CD4-positive, alpha-beta memory T cell (primary cell): ENCODE results near the gene GALNT10. TPM values are rescaled to one million over a fixed set of nuclear protein-coding genes. Genes with fewer than 3 reads are reported as not detected.
A peak's percentile ranks its signal among the peaks of the same experiment; 100 is the strongest.

Experiments used
- CTCF ChIA-PET: fragments of 350-600 bp; sonication (Branson Sonifier 250); formaldehyde crosslinking; loops from one replicate; lab custom pipeline; 2021; ENCODE audit warnings: inconsistent platforms; ENCODE audit not compliant: partially characterized antibody; lab: Charles Lee
- POLR2A ChIA-PET: fragments of 350-600 bp; sonication (Branson Sonifier 250); formaldehyde crosslinking; loops from one replicate; lab custom pipeline; 2021; ENCODE audit not compliant: partially characterized antibody; lab: Charles Lee
- DNase-seq, 5 donors: peaks; one replicate each; pipeline versions ENCODE4 v3.0.0 to v3.0.0-alpha.2; 2020 to 2022; ENCODE audit warnings: mixed read lengths in 1 of 5
- H3K27ac ChIP-seq: one replicate; pipeline ENCODE4 v1.7.0; 2013; ENCODE audit warnings: low read depth, low read length
- H3K27me3 ChIP-seq: 2 replicates; pipeline ENCODE4 v1.7.0; 2013; ENCODE audit warnings: mild to moderate bottlenecking, low read length, moderate library complexity; ENCODE audit not compliant: insufficient read depth
- H3K36me3 ChIP-seq: 2 replicates; pipeline ENCODE4 v1.7.0; 2013; ENCODE audit warnings: mild to moderate bottlenecking, low read length, moderate library complexity; ENCODE audit not compliant: insufficient read depth
- H3K4me1 ChIP-seq: 2 replicates; pipeline ENCODE4 v1.7.0; 2013; ENCODE audit warnings: mild to moderate bottlenecking, low read length, moderate library complexity; ENCODE audit not compliant: insufficient read depth
- H3K4me3 ChIP-seq, 2 donors: one replicate each; pipeline ENCODE4 v1.7.0; 2013; ENCODE audit warnings: low read length in 2 of 2, mild to moderate bottlenecking in 1 of 2
- H3K9me3 ChIP-seq, 2 donors: one replicate each; pipeline ENCODE4 v1.7.0; 2013; ENCODE audit warnings: low read length in 2 of 2, control low read depth in 1 of 2; ENCODE audit not compliant: control insufficient read depth in 1 of 2
- H3K27ac Mint-ChIP-seq, 7 donors: one replicate each; pipeline ENCODE4 v1.8.0; 2020 to 2021; ENCODE audit warnings: mixed read lengths in 7 of 7, mild to moderate bottlenecking in 6 of 7, inconsistent platforms in 3 of 7, moderate library complexity in 3 of 7
- H3K27me3 Mint-ChIP-seq, 2 donors: one replicate each; pipeline ENCODE4 v1.8.0; 2020 to 2021; ENCODE audit warnings: mixed read lengths in 2 of 2
- H3K36me3 Mint-ChIP-seq, 2 donors: one replicate each; pipeline ENCODE4 v1.8.0; 2020 to 2021; ENCODE audit warnings: mixed read lengths in 2 of 2, inconsistent platforms in 1 of 2, mild to moderate bottlenecking in 1 of 2
- H3K4me1 Mint-ChIP-seq, 4 donors: one replicate each; pipeline ENCODE4 v1.8.0; 2020 to 2021; ENCODE audit warnings: mixed read lengths in 4 of 4, mild to moderate bottlenecking in 1 of 4
- H3K4me3 Mint-ChIP-seq, 8 donors: one replicate each; pipeline ENCODE4 v1.8.0; 2020 to 2021; ENCODE audit warnings: mixed read lengths in 8 of 8, mild to moderate bottlenecking in 7 of 8, moderate library complexity in 6 of 8, inconsistent platforms in 3 of 8
- H3K9me3 Mint-ChIP-seq, 8 donors: one replicate each; pipeline ENCODE4 v1.8.0; 2020 to 2021; ENCODE audit warnings: mixed read lengths in 8 of 8, mild to moderate bottlenecking in 5 of 8, inconsistent platforms in 3 of 8, moderate library complexity in 1 of 8
- intact Hi-C: fragments of 100-400 bp; cut with micrococcal nuclease; formaldehyde crosslinking; loops from one replicate; pipeline ENCODE4 v1.15.1; 2023
- polyA plus RNA-seq, 2 donors: library from polyadenylated mRNA; unstranded; fragments of 300-500 nt; fragmentation: Illumina TruSeq; gene quantifications; one replicate each; pipeline ENCODE4 v1.2.3, GENCODE V29; 2021
- total RNA-seq, 2 experiments: library from RNA; stranded (reverse); gene quantifications; one replicate each; pipeline ENCODE4 v1.2.3, GENCODE V29; 2021

The GALNT10 gene
- total and polyA plus RNA-seq, 4 experiments from 2014 or later, result 9.6 to 35.7 (median 26.8) TPM

DNA sequence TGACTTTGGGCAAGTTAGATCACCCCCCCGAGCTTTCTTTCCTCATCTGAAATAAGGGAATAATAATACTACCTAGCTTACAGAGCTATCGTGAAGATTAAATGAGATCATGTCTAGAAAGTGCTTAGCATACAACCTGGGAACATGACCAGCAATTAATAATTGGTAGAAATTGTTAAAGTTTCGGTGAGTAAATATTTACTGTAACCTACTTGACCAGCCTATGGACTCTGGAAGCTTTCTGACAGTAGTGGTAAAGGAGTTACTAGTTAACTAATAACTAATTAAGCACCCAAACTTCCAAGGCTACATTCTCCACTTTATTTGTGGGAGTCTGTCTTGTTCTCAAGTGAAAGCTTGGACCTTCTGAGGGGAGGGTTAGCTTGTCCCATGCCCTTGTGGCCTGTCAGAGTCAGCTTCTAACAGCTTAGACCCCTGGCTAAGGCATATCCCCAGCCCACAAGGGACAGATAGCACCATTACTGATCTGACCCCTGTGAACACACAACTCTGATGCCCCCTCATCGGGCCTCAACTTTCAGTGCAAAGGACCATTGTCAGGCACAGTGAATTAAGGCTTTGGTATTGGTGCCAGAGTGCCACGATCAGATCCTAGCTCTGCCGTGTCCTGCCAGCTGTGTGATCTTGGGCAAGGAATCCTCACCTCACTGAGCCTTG, 196.6 kb downstream of the GALNT10 start:
- no peak overlapping the region for H3K4me3 Mint-ChIP-seq
- Histone ChIP-seq H3K27ac (no peak overlapping the region), H3K4me3 (no peak overlapping the region), H3K4me1 (no peaks in the 10 kb centered on the region), H3K36me3 (peaks cover 6% of the 10 kb centered on the region), H3K9me3 (no peaks in the 10 kb centered on the region), H3K27me3 (no peaks in the 10 kb centered on the region)
- CTCF ChIA-PET, result interaction anchor here (1.0 to 3.1 kb wide), 2 partner anchors 17 to 315 kb away, joined by 4 to 18 read pairs; no protein-coding TSS in a partner anchor
- DNase-seq, result no peak
- no peak overlapping the region for H3K27ac Mint-ChIP-seq
- POLR2A ChIA-PET, result interaction anchor here (1.2 kb wide), 1 partner anchor 315 kb away, joined by 3 read pairs; no protein-coding TSS in a partner anchor
- peaks cover 35 to 57% of the 10 kb centered on the region in 2 donors for H3K36me3 Mint-ChIP-seq
- intact Hi-C loops, result no loop called here
- no peaks in the 10 kb centered on the region for H3K9me3 Mint-ChIP-seq
- H3K4me1 Mint-ChIP-seq, result peaks cover 0 to 17% (median 11%) of the 10 kb centered on the region in 4 donors
- H3K27me3 Mint-ChIP-seq, result no peaks in the 10 kb centered on the region

DNA sequence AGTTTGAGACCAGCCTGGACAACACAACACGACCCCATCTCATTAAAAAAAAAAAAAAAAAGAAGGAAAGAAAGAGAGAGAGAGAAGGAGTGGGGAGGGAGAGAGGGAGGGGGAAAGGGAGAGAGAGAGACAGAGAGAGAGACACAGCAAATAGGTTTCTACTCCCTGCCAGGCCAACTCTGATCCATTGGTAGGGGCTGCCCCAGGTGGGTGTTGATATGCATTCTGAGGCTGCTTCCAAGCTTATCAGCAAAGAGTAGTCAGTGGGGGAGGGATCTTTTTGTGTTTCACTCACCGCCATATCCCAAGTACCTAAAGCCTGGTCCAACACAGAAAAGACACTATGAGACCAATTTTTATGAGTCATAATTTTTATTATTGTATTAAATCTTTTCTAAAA, 198.3 kb downstream of the GALNT10 start:
- no peaks in the 10 kb centered on the region for H3K27me3 Mint-ChIP-seq
- ChIA-PET CTCF (interaction anchor here (3.1 kb wide), 1 partner anchor 16 kb away, joined by 18 read pairs; no protein-coding TSS in a partner anchor), POLR2A (no interaction called here)
- Histone ChIP-seq H3K36me3 (peaks cover 6% of the 10 kb centered on the region), H3K9me3 (no peaks in the 10 kb centered on the region), H3K27me3 (no peaks in the 10 kb centered on the region), H3K27ac (no peak overlapping the region), H3K4me3 (no peak overlapping the region), H3K4me1 (no peaks in the 10 kb centered on the region)
- H3K36me3 Mint-ChIP-seq, result peaks cover 35 to 54% of the 10 kb centered on the region in 2 donors
- no peak overlapping the region for H3K4me3 Mint-ChIP-seq
- no peaks in the 10 kb centered on the region for H3K9me3 Mint-ChIP-seq
- intact Hi-C loops, result no loop called here
- DNase-seq, result no peak
- H3K4me1 Mint-ChIP-seq, result peaks cover 0 to 14% (median 9%) of the 10 kb centered on the region in 4 donors
- H3K27ac Mint-ChIP-seq, result no peak overlapping the region

DNA sequence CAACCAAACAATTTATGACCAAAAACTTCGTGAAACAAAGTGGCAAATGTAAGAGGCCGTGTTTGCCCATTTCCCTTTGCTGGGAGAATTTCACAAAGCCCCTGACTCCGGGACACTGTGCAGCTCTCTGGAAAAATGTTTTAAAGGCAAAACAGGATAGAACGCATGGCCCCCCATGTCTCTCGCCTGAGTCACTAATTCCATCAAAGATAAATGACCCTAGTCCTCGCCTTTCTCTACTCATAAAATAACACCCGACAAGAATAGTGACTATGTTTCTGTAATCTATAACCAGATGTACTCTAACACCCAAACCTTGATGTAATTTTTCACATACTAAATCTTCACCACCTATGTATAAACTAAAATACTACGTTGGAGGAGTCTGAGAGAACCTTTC, 199.6 kb downstream of the GALNT10 start:
- Mint-ChIP-seq H3K4me3 (no peak overlapping the region), H3K27me3 (no peaks in the 10 kb centered on the region), H3K27ac (peak overlapping the region in 1 of 7 donors; percentile 13), H3K36me3 (peaks cover 37 to 52% of the 10 kb centered on the region in 2 donors), H3K4me1 (peaks cover 0 to 6% (median 4%) of the 10 kb centered on the region in 4 donors), H3K9me3 (no peaks in the 10 kb centered on the region)
- H3K27ac ChIP-seq, result no peak overlapping the region
- DNase-seq, result no peak
- H3K9me3 ChIP-seq, result no peaks in the 10 kb centered on the region
- CTCF ChIA-PET, result no interaction called here
- H3K27me3 ChIP-seq, result no peaks in the 10 kb centered on the region
- no peaks in the 10 kb centered on the region for H3K4me1 ChIP-seq
- intact Hi-C loops, result no loop called here
- POLR2A ChIA-PET, result no interaction called here
- no peak overlapping the region for H3K4me3 ChIP-seq
- peaks cover 6% of the 10 kb centered on the region for H3K36me3 ChIP-seq

DNA sequence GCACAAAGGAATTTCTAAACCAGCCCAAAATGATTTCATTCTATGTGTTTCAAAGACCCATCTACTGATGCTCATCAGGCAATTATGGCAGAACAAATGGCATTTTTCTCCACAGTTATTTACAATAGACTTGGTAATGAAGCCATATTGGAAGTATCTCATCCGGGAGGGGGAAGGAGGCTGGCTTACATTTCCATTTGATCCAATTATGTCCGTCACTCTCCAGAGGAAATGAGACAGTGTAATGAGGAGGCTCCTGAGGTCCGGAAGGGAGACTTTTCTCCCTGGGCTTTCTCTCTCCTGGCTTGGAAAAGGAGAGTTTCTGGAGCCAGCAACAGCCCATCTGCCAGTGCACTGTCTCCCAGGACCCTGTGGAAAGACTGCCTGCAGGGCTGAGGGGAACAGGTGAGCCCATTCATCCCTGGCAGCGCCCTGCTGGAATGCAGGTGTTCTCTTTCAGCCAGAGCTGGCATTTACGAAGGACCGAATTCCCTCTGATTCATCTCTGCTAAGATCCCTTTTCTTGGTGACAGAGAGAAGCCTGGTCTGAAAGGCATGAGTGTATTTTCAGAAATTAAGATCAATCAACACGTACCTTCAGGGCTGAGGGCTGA, 200.3 kb downstream of the GALNT10 start:
- CTCF ChIA-PET, result no interaction called here
- H3K9me3 ChIP-seq, result no peaks in the 10 kb centered on the region
- H3K4me3 ChIP-seq, result no peak overlapping the region
- H3K27me3 ChIP-seq, result no peaks in the 10 kb centered on the region
- H3K4me1 ChIP-seq, result no peaks in the 10 kb centered on the region
- no peaks in the 10 kb centered on the region for H3K4me1 Mint-ChIP-seq
- POLR2A ChIA-PET, result no interaction called here
- H3K36me3 ChIP-seq, result peaks cover 6% of the 10 kb centered on the region
- no peak overlapping the region for H3K27ac ChIP-seq
- no peak for DNase-seq
- intact Hi-C loops, result no loop called here
- H3K9me3 Mint-ChIP-seq, result no peaks in the 10 kb centered on the region
- H3K27ac Mint-ChIP-seq, result no peak overlapping the region
- H3K4me3 Mint-ChIP-seq, result no peak overlapping the region
- H3K27me3 Mint-ChIP-seq, result no peaks in the 10 kb centered on the region
- peaks cover 29 to 46% of the 10 kb centered on the region in 2 donors for H3K36me3 Mint-ChIP-seq

DNA sequence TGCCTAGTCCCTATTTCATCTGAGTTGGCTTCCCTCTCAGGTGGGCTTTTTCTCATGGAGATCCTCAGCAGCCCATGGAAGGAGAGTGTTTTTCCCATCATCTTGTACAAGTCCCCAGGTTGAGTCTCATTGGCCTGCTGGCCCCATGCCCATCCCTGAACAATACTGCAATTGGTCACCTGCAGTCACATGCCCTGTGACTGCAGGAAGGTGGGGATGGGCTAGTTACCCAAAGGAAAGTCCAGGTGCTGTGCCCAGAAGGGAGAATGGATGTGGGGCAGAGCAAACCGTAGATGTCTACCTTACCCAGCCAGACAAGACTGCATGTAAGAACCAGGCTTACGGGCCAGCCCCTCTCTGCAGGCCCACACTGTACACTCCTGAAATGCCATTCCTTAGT, 201.3 kb downstream of the GALNT10 start:
- H3K36me3 Mint-ChIP-seq, result peaks cover 27 to 46% of the 10 kb centered on the region in 2 donors
- no peaks in the 10 kb centered on the region for H3K27me3 ChIP-seq
- no peak overlapping the region for H3K4me3 Mint-ChIP-seq
- H3K9me3 ChIP-seq, result no peaks in the 10 kb centered on the region
- intact Hi-C loops, result no loop called here
- peaks cover 6% of the 10 kb centered on the region for H3K36me3 ChIP-seq
- no peaks in the 10 kb centered on the region for H3K4me1 ChIP-seq
- DNase-seq, result no peak
- CTCF ChIA-PET, result no interaction called here
- H3K27me3 Mint-ChIP-seq, result no peaks in the 10 kb centered on the region
- POLR2A ChIA-PET, result no interaction called here
- H3K27ac ChIP-seq, result no peak overlapping the region
- H3K9me3 Mint-ChIP-seq, result no peaks in the 10 kb centered on the region
- H3K27ac Mint-ChIP-seq, result peak overlapping the region in 2 of 7 donors; percentile 48 to 52
- H3K4me3 ChIP-seq, result no peak overlapping the region
- no peaks in the 10 kb centered on the region for H3K4me1 Mint-ChIP-seq

DNA sequence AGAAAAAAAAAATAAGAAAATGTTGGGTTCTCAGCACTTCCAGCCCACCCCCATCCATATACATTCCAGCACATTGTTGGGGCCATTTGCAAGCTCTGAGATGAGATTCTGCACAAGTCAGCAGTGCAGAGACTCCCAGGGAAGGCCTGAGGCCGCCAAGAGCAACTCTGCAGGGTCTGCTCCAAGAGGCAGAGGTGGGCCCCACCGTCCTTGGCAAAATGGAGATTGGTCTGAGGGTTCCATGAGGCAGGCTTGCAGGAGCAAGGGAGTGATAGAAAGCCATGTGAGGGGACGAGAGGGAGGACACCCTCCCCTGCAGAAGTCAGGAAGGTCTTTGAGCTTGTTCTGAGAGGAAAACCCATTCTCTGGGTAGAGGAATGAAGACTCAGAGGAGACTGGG, 203.3 kb downstream of the GALNT10 start:
- CTCF ChIA-PET, result interaction anchor here (2.1 kb wide), 1 partner anchor 11 kb away, joined by 7 read pairs; no protein-coding TSS in a partner anchor
- no peaks in the 10 kb centered on the region for H3K27me3 Mint-ChIP-seq
- DNase-seq, result no peak
- no peaks in the 10 kb centered on the region for H3K27me3 ChIP-seq
- intact Hi-C loops, result no loop called here
- H3K36me3 Mint-ChIP-seq, result peaks cover 29 to 44% of the 10 kb centered on the region in 2 donors
- H3K36me3 ChIP-seq, result no peaks in the 10 kb centered on the region
- no peaks in the 10 kb centered on the region for H3K4me1 ChIP-seq
- no peak overlapping the region for H3K27ac ChIP-seq
- H3K4me3 Mint-ChIP-seq, result no peak overlapping the region
- no peak overlapping the region for H3K4me3 ChIP-seq
- POLR2A ChIA-PET, result no interaction called here
- H3K27ac Mint-ChIP-seq, result no peak overlapping the region
- H3K9me3 Mint-ChIP-seq, result no peaks in the 10 kb centered on the region
- H3K9me3 ChIP-seq, result no peaks in the 10 kb centered on the region
- H3K4me1 Mint-ChIP-seq, result no peaks in the 10 kb centered on the region

DNA sequence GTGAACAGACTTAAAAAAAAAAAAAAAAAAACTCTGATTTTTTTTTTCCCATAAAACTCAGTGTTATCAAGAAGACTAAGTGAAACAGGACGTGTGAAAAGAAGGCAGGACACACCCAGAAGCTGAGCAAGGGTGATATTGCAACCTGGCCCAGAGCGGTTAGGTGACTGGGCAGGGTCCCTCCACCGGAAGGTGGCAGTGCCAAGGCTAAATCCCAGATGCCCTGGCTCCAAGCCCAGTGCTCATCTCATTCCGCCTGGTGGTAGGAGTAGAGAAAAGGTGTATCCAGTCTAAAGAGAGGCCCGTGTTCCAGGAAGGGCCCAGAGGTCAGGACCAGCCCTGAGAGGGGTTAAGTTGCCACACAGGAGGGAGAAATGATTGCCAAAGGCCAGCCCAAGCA, 203.8 kb downstream of the GALNT10 start:
- no peaks in the 10 kb centered on the region for H3K27me3 ChIP-seq
- no peak overlapping the region for H3K4me3 ChIP-seq
- H3K36me3 Mint-ChIP-seq, result peaks cover 29 to 45% of the 10 kb centered on the region in 2 donors
- no peak for DNase-seq
- H3K27me3 Mint-ChIP-seq, result no peaks in the 10 kb centered on the region
- H3K9me3 ChIP-seq, result no peaks in the 10 kb centered on the region
- H3K27ac Mint-ChIP-seq, result peak overlapping the region in 1 of 7 donors; percentile 73
- intact Hi-C loops, result no loop called here
- no peaks in the 10 kb centered on the region for H3K36me3 ChIP-seq
- CTCF ChIA-PET, result interaction anchor here (2.1 kb wide), 1 partner anchor 10 kb away, joined by 7 read pairs; no protein-coding TSS in a partner anchor
- H3K4me1 ChIP-seq, result no peaks in the 10 kb centered on the region
- POLR2A ChIA-PET, result no interaction called here
- H3K27ac ChIP-seq, result no peak overlapping the region
- H3K9me3 Mint-ChIP-seq, result no peaks in the 10 kb centered on the region
- no peak overlapping the region for H3K4me3 Mint-ChIP-seq
- H3K4me1 Mint-ChIP-seq, result no peaks in the 10 kb centered on the region
